Measurements from ENCODE around the gene CIDEB. TPM values are rescaled to one million over a fixed set of nuclear protein-coding genes. Genes with fewer than 3 reads are reported as not detected.

The CIDEB gene
- polyA plus RNA-seq, 1 experiment, result 0.48 TPM

DNA sequence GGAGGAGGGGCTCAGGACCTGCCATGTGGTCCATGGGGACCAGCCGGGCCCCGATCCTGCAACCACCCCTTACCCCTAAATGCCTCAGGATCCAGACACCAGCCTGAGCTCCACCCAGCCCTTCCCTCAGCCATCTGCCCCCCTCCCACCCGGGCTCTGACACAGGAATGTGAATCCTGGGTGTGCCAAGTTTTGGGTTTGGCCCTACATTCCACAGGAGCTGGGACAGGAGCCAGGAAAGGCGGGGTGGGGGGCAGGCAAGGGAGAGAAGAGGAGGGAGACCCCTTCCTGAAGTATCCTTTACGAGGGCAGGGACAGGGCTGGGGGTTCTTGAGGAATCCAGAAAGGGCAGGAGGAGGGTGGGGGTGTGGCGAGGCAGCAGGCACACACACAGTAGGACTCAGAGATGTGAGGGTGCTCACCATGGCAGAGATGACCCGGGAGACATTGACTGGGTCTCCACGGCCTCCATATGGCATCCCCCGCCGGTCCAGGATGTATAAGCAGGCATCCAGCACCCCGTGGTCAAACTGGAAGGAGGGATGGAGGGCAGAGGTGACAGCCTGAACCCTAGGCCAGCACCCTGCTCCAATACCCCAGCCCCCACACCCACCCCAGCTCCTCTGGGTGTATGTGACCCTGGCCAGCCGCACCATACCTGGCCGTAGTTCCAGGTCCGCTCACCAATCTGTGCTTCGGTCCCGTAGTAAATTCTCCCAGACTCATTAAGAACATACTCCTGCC lies 48.3 kb downstream of the CIDEB start:
- POLR2A ChIA-PET, result interaction anchor here (0.7 to 1.2 kb wide), 3 partner anchors 12 to 170 kb away, joined by 3 to 4 read pairs (median 4); partner anchors contain the start of genes KHNYN, RABGGTA and TINF2
- Histone ChIP-seq H3K9me3 (ENCODE audit: control insufficient read depth, insufficient read depth, low read length) (no peaks in the 10 kb centered on the region), H3K4me3 (ENCODE audit: low read depth, low read length) (no peak overlapping the region), H3K27me3 (ENCODE audit: control insufficient read depth, insufficient read depth, low read length) (no peaks in the 10 kb centered on the region), H3K27ac (ENCODE audit: low read depth, low read length) (no peak overlapping the region)
- no peak for TF ChIP-seq CTCF (IDR thresholded peaks at IDR 0.05; ENCODE audit: low read depth, low read length)
- no peak for DNase-seq (ENCODE audit: low read depth, low spot score)
- CTCF ChIA-PET, result no interaction called here

DNA sequence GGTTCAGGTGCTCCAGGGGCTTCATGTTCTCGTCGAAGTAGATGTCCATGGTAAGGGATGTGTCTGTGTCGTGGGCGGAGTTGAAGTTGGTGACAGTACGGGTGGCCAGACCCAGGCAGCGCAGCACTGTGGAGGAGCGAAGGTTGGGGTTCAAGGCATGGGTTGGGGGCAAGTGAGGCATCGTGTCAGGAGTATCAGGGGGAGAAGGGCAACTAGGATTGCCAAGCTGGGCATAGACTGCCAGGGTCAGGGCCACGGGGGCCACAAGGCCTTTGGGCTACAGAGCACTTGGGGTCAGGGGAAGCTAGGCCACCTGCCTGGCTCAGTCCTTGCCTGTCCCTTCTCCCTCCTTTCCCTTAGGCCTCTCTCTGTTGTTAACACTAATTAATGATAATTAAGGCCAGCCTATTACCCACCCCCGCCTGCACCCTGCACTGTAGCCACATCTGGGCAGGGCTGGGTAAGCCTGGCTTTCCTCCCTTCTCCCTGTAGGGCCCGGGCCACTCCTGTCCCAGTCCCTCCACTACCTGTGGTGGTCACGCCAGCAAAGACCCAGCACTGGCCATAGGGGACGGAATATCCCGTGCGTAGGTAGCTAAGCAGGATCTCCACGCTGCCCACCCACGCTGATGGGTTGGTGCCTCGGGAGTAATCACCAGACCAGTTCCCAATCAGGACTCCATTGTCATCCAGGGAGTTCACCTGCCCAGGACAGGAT lies 49.1 kb downstream of the CIDEB start:
- H3K27ac ChIP-seq (ENCODE audit: low read depth, low read length), result no peak overlapping the region
- H3K4me3 ChIP-seq (ENCODE audit: low read depth, low read length), result no peak overlapping the region
- POLR2A ChIA-PET, result interaction anchor here (0.9 to 1.2 kb wide), 2 partner anchors 13 to 17 kb away, joined by 4 read pairs; partner anchors contain the start of genes RABGGTA and TINF2
- DNase-seq (ENCODE audit: low read depth, low spot score), result no peak
- no peak for TF ChIP-seq CTCF (IDR thresholded peaks at IDR 0.05; ENCODE audit: low read depth, low read length)
- H3K9me3 ChIP-seq (ENCODE audit: control insufficient read depth, insufficient read depth, low read length), result no peaks in the 10 kb centered on the region
- no peaks in the 10 kb centered on the region for H3K27me3 ChIP-seq (ENCODE audit: control insufficient read depth, insufficient read depth, low read length)
- CTCF ChIA-PET, result no interaction called here

GRCh38 chr14:24258119-24258518 lies 49.7 kb downstream of the CIDEB start:
- Histone ChIP-seq H3K4me3 (ENCODE audit: low read depth, low read length) (no peak overlapping the region), H3K27me3 (ENCODE audit: control insufficient read depth, insufficient read depth, low read length) (no peaks in the 10 kb centered on the region), H3K9me3 (ENCODE audit: control insufficient read depth, insufficient read depth, low read length) (no peaks in the 10 kb centered on the region), H3K27ac (ENCODE audit: low read depth, low read length) (no peak overlapping the region)
- no peak for TF ChIP-seq CTCF (IDR thresholded peaks at IDR 0.05; ENCODE audit: low read depth, low read length)
- DNase-seq (ENCODE audit: low read depth, low spot score), result no peak
- ChIA-PET POLR2A (no interaction called here), CTCF (interaction anchor here (0.7 to 2.9 kb wide), 2 partner anchors 14 to 16 kb away, joined by 5 to 17 read pairs; partner anchors contain the start of gene TINF2)

- no peak overlapping the region for H3K4me3 ChIP-seq (ENCODE audit: low read depth, low read length)
- H3K27me3 ChIP-seq (ENCODE audit: control insufficient read depth, insufficient read depth, low read length), result no peaks in the 10 kb centered on the region
- no peak for DNase-seq (ENCODE audit: low read depth, low spot score)
- no peak for TF ChIP-seq CTCF (IDR thresholded peaks at IDR 0.05; ENCODE audit: low read depth, low read length)
- H3K9me3 ChIP-seq (ENCODE audit: control insufficient read depth, insufficient read depth, low read length), result no peaks in the 10 kb centered on the region
- H3K27ac ChIP-seq (ENCODE audit: low read depth, low read length), result no peak overlapping the region
- ChIA-PET CTCF (interaction anchor here (0.5 to 2.9 kb wide), 2 partner anchors 11 to 14 kb away, joined by 6 to 17 read pairs; partner anchors contain the start of gene TINF2), POLR2A (no interaction called here)
These were observed 50.8 kb downstream of the CIDEB start for GRCh38 chr14:24256960-24257359.
